GM12801 (cell line): Measurements from ENCODE around the gene UBL7.

Experiments
- CTCF ChIP-seq: IDR thresholded peaks from one replicate; pipeline ENCODE4 v1.5.1; 2011; ENCODE audit warnings: control low read depth; ENCODE audit not compliant: insufficient read length; ENCODE audit errors: extremely low read depth

The UBL7 gene

DNA sequence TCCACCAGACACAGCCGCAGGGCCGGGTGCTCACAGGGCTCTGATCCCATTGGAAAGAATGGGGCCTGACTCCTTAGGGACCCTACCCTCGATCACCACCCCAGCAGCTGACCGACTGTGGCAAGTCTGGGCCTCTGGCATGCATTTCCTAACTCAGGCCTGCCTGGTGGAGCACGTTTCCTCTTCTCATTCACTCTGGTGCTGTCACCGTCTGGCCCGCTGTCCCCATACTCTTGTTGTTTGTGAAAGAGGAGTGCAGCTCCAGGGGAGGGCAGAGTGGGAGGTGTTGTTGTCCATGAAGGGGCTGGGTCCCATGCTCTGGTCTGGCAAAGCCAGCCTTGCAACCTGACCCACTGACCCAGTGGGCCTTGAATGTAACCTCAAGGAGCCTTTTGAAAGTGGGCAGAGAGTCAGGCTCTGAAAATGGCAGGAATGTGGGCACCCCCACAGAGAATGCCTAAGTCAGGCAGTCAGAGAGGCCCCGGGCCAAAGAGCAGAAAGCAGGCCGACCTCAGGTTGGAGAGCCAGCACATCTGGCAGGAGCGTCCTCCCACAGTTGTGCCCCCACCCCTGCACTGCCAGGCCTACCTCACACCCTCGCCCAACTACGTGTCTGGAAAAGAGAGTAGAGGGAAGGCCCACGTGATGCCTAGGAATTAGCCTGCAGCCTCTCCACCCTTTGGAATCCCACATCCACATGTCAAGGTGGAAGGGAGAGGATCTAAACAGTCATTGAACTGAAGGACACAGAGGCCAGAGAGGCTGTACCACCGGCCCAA lies 38.1 kb downstream of the UBL7 start:
- TF ChIP-seq CTCF = no peak

- TF ChIP-seq CTCF = no peak
Observed at GRCh38 chr15:74422265-74422651, 38.7 kb downstream of the UBL7 start.

DNA sequence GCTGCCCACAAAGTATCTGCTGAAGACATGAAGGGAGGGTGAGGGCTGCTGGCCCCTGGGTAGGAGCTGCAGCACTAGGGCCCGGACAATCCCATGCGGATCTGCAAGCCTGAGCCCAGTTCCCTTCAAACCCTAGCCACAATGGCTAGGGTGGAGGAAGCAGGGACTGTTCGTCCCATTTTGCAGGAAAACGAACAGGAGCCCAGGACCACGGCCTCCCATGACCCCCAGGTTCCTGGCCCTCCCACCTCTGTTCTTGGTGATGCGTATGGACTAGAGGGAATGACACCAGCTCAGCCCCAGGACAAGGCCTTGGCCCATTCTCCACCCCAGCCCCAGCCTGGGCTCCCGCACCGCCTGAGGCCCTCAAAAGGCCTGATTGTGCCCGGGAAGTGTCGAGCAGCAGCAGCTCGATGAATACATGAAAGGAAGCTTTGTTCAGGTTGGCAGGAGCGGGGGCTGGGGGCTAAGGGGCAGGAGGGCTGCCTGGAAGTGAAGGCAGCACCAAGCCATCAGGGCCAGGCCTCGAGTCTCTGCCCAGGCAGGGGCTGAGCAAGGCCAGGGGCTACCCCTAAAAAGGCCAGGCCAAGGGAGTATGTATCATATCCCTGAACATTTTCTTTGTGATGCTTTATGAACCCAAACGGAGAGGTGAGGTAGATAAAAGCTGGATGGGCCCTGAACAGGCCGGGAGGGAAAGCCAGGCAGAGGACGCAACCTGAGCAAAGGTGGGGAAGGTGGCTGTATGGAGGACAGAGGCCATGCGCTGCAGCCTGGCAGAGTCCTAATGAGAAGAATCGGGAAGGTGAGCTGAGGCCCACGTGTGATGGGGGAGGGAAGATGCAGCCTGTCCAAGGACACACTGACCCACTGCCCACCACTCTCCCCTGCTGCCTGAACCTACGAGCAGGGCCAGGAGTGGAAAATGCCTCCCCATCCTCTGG lies 39.4 kb downstream of the UBL7 start:
- TF ChIP-seq CTCF = no peak

DNA sequence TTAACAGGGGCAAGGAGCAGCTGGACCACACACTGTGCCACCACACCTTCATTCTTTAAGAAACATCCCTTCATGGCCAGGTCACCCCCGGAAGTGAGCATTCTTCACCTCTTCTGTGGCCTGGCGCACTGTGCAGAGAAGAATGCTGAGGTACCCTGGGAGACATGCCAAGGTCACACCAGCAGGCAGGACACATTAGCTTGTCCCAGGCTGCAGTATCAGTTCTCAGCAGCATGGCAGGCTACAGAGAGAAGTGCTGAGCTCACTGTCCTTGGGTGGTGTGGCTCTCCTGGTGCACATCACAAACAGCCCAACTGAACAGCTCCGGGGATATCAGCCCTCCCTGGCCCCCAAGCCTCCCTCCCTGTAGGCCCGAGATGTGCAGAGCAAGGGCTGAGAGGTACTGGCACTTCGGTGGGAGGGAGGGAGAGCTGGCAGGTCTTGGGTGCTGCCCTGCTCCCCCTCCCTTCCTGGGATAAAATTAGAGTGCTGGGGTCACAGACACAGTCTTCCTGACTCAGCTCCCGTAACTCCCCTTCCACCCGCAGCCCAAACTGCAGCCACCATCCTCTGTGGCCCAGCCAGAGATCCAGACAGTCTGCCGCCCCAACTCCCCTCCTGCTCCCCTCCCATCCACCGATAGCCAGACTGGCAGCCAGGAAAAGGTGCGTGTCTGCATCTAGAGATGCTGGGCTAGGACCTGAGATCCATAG lies 40.6 kb downstream of the UBL7 start:
- TF ChIP-seq CTCF = no peak

GRCh38 chr15:74419432-74419831 lies 41.5 kb downstream of the UBL7 start:
- no peak for TF ChIP-seq CTCF

DNA sequence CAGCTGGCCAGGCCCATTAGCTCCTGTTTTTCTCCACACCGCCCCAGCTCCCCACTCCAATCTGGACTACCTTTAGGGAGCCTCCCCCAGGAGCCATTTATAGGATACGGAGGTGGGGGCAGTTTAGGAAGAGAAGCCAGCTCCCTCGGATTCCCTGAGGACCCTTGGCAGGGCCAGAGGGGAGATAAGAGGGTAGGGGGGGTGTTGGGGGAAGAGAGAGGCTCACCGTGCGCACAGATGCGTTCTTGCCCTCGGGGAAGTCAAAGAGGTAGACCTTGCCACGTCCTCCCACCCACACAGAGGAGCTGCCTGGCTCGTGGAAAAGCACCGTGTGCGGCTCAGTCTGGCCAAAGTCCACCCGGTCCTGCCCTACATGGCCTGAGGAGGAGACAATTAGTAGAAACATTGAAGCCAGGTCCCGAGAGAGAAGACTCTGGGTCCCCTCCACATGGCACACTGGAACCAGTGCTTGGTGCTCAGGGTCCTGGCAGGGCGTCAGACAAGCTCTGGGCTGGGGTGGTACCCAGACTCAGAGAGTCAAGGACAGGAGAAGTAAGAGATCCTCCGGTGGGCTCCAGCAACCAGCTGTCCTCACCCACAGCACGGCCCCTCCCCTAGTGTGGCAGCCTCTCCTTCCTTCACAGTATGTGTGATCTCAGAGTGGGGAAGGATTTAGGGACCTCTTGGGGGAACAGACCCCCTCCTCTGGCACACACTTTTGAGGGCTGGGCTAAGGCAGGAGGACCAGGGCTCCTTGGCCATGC lies 42.2 kb downstream of the UBL7 start:
- no peak for TF ChIP-seq CTCF
